GM18517 (cell line): ENCODE measurements around the gene ADD1.

Source experiments
- ATAC-seq: cut with Tn5 transposase; IDR thresholded peaks from one replicate; pipeline ENCODE4 v1.9.1; 2021; ENCODE audit warnings: mild to moderate bottlenecking, moderate library complexity; ENCODE audit not compliant: unreplicated experiment

The ADD1 gene, protein sequence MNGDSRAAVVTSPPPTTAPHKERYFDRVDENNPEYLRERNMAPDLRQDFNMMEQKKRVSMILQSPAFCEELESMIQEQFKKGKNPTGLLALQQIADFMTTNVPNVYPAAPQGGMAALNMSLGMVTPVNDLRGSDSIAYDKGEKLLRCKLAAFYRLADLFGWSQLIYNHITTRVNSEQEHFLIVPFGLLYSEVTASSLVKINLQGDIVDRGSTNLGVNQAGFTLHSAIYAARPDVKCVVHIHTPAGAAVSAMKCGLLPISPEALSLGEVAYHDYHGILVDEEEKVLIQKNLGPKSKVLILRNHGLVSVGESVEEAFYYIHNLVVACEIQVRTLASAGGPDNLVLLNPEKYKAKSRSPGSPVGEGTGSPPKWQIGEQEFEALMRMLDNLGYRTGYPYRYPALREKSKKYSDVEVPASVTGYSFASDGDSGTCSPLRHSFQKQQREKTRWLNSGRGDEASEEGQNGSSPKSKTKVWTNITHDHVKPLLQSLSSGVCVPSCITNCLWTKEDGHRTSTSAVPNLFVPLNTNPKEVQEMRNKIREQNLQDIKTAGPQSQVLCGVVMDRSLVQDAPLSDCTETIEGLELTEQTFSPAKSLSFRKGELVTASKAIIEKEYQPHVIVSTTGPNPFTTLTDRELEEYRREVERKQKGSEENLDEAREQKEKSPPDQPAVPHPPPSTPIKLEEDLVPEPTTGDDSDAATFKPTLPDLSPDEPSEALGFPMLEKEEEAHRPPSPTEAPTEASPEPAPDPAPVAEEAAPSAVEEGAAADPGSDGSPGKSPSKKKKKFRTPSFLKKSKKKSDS

DNA sequence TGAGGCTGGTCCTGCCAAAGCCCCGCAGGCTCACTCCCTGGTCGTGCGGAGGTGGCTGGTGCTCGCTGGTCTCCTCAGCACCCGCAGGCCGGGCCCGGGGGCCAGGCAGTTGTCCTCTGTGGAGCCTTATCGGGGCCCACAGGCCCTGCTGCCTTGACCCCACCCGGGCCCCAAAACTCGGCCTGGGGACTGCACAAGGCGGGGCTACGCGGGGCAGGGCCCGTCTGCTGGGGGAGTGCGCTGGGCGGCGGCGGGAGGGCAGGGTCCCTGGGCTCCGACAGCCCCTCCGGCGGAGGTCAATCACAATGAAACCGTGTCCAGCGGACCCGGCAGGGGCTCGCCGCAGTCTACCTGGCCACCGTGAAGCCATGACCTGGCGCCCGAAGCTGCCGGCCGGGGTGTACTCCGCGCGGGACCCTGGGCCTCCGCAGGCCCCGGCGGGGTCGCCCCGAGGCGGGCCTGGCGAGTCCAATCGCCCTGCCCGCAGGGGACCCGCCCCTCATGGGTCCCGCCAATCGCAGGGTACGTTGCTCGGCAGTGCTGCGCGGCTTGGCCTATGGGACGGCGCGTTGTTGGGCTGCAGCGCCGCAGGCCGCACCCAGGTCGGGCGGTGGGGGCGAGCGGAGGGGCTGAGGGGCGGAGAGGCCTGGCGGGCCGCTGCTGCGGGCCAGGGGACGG lies at the start of gene ADD1:
Gene ADD1 (plus strand): TSS at position 582 of the 678 bp plus-strand sequence. CDS start 32,072 bp downstream, outside the sequence.
- peak; percentile 76 for ATAC-seq

DNA sequence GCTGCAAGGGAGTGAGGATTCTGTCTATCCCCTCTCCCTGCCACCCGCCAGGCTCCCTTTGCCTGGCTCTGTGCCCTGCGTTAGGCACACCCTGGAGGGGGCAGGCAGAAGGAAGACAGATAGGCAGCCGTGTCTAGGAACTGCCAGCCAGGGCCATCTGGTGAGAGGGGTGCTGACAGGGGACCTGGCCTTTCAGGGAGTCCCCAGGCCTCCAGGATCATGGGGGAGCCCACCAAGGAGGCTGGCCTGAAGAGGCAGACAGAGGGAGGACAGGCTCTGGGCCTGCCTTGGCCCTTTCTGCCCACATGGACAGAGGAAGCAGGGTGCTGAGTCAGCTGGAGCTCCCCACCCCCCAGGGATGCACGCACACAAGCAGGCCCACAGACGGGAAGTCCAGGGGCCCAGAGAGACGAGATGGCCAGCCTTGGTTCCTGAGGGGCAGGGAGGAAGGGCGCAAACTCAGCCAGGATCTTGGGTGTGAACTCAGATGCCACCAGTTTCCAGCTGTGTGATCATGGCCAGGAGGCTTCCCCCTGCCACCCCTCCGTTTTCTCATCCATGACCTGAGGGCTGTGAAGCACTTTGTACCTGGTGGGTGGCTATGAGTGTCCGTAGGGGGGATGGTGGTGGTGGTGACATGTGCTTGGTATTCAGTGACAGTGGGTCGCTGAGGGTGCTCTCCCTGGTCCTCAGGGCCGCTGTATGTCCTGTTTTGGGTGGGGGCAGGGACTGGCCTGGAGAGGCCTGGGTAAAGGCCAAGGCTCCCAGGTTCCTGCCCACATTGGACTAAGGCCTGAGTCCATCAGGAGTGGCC lies 49.0 kb upstream of the ADD1 start:
- no peak for ATAC-seq

DNA sequence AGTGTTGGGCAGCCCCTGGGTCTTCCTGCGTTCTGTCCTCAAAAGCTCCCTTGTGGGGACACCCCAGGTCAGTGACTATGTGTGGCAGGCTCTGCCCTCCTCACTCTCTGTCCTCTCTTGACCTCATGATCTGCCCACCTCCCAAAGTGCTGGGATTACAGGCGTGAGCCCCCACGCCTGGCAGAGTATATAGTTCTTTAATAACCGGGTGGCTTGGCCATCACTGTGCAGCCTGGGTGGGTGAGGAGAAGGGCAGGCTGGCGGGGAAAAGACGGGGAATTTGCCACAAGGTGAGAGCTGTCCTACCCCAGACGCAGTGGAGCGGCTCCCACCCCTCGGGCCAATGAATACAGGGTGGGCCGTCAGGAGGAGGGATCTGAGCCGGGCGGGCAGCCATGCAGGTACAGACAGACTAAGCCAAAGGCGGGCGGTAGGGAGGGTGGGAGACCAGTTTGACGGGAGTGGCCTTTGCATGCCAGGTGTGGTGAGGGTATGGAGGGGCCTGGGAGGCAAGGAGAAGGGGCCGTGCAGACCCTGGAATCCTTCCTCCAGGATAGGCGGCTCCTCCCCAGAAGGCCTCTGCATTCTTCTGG lies 48.2 kb upstream of the ADD1 start:
- no peak for ATAC-seq

DNA sequence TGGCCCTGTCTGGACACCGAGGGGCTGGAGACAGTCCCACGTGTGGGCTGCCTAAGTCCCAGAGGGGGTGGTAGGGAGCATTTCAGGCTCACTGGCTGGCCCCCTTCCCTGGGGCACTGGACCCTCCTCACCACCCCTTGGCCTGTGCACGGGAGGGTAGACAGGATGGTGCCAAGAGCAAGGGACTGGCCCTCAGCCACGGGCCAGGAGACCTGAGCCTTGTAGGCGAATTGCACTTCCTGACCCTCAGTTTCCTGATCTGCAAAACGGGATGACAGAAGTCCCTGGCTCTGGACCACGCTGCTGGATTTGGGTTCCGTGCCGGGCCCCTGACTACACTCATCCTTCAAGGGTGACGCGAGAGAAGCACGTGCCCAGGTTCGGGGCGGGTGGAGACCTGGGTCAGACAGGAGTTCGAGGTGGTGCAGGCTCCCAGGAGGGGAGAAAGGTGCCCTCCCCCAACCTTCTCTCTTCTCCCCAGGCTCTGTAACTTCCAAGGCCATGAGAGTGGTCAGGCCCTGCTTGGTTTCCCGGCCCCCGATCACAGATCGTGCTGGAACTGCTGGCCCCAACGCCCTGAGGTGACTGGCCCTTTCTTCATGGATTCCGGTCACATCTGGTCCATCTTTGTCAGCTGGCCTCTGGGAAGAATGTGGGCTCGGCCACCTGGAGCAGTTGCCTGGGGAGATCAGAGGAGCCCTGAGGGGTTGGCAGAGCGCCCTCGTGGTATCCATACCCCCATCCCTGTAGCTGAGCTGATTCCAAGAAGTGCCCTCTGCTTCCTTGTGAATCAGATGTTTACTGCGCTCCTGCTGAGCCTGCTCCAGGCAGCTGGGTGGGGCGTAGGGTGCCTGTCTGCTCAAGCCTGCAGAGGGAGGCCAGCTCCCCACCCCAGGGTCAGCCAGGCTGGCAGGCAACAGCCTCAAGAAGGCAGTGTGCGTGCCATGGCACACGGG lies 47.5 kb upstream of the ADD1 start:
- no peak for ATAC-seq

DNA sequence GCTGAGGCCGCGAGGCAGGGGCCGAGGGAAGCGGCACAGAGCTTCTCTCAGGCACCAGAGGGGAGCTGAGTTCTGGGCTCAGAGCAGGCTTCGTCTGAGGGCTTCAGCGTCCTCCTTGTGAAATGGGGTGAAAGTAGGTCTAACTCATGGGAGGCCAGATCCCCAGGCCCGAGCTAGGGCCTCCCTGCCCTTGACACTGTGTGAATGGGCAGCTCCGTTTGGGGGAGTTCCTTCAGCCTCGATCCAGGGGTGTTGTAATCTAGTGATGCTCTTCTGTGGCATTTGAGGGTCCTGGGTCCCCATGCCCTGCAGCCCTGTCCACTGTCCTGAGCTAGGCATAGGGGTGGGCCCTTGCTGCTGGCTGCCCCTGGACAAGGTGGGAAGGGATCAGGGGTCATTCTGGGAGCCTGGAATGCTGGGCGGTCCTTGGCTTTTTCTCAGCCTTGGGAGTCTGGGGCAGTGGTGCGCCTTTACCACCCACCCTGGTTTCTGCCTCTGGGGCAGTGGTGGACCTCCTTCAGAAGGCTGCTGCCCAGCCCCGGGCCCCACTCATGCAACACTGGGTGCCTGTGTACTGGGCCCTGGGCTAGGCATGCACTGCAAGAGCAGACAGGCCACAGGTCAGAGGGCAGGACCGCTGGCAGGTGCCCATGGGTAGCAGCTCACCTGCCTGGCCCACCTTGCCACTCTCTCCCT lies 46.6 kb upstream of the ADD1 start:
- no peak for ATAC-seq

DNA sequence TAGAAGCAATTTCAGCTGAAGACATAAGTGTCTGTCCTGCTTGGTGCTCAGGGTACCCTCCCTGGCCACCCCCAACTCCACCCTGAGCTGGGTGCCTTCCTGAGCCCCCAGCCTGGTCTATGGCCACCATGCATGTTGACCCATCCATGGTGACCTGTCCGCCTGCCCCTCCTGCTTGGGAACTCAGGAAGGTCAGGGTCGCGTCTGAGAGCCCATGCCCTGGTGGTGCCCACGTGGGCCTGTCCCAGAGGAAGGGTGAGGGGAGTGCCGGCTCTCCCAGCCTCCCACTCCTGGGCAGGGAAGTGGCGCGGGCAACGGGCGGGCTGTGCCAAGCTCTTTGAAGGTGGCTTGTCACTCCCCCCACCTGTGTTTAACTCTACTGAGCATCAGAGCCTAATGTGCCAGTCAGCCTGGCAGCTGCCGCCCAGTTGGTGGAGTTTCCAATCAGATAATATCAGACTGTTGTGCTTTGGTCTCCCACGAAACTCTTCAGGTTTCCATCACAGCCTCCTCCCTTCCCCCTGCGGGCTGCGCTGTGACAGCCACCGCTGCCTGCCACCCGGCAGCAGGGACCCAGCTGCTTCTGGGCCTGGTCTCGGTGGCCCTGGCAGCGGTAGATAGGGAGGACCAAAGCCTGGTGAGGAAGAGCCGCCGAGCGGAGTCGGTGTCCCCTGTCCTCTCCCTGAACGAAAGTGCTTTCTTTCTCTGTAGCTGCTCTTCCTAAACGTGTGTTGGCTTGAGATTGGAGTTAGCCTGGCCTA lies 45.9 kb upstream of the ADD1 start:
- ATAC-seq = no peak

DNA sequence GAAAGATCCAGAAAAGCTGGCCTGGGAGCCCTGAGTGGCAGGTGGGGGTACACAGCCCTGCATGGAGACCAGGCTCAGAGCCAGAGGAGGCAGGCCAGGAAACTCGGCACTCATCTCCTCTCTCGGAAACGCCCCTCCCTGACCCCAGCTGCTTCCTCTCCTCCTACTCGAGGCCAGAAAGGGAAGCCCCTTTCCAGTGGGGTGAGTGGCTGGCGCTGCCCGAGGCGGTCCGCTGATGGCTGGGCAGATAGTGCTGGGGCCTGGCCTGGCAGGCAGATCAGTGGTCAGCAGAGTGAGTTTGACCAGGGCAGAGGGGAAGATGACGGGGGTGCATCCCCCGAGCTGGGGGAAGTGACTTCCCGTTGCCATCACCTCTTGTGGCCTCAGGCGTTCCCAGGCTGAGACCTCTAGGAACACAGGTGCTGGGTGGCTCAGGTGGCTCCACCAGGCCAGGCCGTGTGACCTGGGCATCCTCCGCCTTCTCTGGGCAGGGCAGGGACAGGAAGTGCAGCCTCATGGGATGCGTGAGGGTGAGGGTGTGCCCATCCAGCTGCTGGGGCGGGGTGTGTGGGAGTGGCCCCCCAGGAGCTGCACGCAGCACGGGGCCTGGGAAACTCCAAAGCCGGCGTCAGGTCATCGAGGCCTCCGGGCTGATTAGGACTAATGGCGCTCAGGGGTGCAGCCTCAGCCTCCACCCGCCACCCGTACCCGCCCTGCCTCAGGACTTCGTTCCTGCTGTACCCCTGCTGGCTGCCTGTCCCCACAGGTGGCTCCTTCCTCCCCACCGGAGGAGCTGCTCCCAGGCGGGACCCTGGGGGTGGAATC lies 45.0 kb upstream of the ADD1 start:
- ATAC-seq = no peak

DNA sequence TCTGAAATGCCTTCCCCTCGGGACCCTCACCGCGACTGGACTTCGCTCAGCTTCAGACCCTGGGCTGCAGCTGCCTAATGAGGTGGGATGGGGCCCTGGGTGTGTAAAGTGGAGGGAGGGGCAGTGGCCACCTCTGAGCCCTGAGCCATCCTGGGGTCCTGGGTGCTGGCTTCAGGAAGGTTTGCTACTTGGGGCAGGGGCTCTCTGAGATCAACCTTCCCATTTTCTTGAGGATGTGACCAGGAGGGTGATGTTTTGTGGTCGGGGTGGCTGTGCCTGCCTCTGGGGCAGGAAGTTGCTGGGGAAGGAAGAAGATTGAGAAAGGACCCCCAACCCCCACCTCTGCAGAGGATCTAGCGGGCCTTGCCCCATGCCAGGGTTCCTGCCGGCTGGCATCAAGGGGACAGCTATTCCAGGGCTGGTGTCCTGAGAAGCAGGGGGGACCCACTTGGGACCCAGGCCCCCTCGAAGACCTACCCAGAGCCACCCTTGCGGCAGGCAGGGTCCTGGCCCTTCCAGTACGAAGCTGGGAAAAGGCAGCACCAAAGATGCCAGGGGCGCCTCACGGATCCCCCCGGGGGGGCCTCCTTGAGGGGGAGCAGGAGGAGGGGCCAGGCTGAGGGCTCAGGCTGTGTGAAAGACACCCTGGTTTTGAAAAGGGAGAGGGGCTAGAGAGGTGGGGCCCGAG lies 44.3 kb upstream of the ADD1 start:
- no peak for ATAC-seq

DNA sequence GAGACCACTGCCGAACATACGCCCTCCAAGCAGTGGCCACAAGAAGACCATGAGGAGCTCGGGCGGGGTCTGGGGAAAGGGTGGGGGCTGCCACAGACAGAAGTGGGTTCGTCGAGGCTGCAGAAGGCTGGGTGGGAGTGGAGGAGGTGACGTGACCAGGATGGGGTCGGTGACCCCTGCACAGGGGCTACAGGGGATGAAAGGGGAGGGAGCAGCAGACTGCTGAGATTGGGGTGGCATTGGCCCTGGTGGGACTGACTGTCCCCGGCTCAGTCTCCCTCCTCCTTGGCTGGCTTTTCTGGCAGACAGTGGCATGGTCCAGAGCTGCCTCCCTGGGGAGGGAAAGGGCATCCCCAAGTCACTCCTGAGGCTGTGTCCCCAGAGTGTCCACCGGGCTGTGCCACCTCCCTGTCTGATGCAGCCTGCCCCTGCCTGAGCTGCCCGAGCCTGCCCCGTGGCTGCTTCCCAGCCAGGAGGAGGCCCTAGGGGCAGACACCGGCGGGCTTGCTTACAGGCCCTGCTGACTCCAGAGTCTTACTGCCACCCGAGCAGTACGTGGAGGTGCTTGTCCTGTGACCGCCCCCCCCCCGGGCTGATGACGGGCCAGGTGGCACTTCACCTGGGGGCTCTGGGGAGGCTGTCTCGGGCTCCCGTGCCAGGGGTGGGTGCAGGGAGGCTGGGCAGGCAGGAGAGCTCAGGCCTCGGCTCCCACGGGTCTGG lies 43.5 kb upstream of the ADD1 start:
- ATAC-seq = no peak

DNA sequence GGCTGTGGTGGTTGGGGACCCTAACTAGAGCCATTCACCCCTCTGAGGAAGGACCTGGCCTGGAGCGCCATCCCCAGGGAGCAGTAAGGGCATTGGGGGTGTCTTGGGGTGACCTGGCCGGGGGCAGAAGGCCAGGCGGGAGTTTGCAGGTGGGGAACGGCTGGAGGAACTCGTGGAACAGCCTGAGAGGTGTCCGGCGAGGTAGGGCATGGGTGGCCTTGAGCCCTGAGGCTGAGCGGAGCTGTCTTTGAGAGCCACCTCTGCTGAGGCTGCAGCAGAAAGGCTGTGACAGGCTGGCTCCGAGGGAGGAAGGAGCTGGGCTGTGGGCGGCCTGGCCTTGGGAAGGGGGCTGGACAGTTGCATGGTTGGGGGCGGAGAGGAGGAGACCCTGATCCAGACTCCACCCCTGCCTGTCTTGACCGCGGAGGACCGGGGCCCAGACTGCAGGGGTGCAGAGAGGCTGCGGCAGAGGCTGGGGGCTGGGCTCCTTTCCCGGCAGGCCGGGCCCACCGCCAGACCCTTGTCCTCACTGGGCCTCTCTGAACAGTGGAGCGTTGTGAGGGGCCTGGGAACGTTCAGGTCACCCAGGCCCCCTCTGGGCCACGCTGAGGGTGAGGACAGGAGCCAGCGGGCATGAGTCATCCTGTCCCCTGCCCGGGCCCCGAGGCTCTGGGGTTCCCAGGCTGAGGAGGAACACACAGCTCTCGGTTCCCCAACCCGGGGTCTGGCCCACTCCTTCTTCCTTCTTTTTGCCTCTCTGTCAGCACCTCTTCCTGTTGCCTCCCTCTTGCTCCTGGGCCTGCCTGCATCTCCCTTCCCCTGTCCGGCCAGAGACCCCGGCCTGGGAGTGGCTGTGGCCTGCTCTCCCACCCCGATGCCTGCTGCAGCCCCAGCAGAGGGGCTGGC lies 42.7 kb upstream of the ADD1 start:
- ATAC-seq = no peak

DNA sequence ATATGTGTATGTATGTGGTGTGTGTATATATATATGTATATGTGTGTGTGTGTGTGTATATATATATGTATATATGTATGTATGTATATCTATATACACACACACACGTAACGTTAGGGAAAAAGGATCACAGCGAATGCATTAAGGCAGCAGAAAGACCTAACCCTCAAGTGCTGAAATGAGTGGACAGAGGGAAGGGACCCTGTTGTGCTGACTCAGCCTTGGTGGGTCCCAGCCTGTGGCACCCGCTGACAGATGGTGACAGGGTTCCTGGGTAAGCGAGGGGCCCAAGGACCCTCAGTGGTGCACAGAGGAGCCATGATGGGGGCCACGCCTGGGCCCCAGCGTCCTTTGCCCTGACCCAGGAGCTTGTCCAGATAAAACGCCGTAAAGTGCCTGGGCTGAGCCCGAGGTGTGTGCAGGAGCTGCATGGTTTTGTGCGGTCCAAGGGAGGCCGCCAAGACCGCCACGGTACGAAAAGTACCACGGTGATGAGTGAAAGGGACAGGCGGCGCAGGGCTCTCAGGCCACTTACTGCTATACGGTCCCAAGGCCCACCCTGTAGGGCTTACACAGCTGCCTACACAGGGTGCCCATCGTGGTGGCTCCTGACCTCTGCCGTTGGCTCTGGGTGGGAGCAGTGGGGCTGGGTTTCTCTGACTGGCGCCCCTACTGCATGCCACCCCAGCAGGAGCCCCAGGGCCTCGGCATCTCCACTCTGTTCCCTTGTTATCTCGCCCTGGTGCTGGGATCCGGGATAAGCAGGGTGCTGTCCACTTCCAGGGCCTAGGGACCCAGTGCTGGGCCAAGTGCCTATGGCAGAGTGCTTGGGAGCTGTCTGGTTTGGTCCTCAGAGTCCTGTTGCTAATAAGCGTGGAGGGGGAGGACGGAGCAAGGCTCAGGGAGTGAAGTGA lies 40.8 kb upstream of the ADD1 start:
- ATAC-seq = no peak

DNA sequence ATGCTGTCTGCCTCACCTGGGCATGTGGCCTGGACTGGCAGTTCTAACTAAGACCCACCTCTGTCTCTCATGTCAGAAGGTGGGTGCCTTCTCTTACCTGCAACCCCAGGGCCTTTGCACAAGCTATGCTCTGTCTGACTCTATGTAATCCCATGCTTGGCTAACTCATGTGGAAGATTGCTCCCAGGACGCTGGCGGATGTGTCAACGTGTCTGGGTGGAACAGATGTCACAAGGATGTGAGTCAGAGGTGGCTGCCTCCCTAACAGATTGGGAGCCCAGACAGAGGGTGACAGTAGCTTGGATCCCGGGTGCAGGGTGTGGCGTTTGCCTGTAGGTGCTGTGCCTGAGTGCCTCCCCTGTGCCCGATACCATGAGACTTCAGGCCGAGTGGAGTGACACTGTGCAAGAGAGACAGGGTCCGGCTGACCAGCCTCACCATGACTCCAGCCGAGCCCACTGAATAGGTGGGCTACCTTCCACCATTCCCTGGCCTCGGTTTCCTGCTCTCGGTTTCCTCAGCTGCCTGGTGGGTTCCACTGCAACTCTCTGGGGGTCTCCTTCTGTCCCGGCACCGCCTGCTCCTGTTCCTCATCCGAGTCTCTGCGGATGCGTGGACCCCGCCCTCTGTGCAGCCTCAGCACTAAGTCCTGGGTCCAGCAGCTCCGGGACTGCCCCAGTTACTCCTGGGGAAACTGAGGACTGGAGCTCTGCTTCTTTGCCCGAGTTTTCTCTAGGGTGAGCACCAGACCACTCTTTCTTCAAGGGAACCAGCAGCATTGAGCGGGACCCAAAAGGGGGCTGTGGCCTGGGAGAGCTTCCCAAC lies 39.8 kb upstream of the ADD1 start:
- no peak for ATAC-seq

DNA sequence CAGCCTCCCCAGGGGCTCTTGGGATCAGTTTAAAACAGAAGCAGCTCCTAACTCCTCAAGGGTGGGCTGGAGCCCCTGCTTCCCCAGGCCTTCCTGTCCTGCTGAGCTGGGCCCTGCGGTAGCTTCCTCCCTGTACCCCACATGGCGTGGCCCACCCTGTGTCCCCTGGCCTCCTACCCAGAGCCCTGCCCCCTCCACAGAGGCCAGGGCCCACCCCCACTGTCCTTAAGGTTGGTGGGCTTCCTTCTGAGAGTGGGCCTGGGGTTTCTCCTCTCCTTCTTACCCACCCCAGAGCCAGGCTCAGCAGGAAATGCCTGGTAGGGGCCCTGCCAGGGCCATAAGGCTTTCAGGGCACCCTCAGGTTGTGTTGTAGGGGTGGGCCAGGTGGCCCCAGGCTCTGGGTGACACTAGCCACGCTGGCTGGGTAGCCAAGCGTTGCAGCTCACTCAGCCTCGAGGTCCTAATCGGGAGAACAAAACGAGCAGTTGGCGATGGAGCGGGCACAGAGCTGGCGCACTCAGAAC lies 39.1 kb upstream of the ADD1 start:
- ATAC-seq = no peak
